ENCODE results near the gene FBLN1. TPM values are rescaled to one million over a fixed set of nuclear protein-coding genes. Genes with fewer than 3 reads are reported as not detected.

The FBLN1 gene
- total and polyA plus RNA-seq, 9 of the 15 experiments (the other 6 are each of a cell fraction or from before 2014, with no cell fraction given) = 0.66 TPM; not detected in 8

GRCh38 chr22:45597460-45598192, 94.9 kb downstream of the FBLN1 start:
- no peaks in the 10 kb centered on the region for H3K79me2 ChIP-seq (ENCODE audit: control insufficient read depth, insufficient read depth, low read length)
- POLR2A ChIA-PET = no interaction called here
- H3K4me2 ChIP-seq (ENCODE audit: insufficient read depth, low read length) = 0 out of 2 replicates have a peak overlapping the region, but pooled peaks have one; percentile 5
- DNase-seq (ENCODE audit: extremely low read depth in 1 of 4, low spot score in 3 of 4) (no peak), FAIRE-seq (no peak), ATAC-seq (no peak)
- peaks cover 4 to 5% of the 10 kb centered on the region in 2 experiments; a peak in 3 of 5 replicates for H3K4me1 ChIP-seq (replicated peaks in 1 of 2; ENCODE audit: control insufficient read depth in 2 of 2, insufficient read depth in 2 of 2, low read length in 2 of 2)
- H4K20me1 ChIP-seq (replicated peaks; ENCODE audit: control insufficient read depth, insufficient read depth, low read length) = no peaks in the 10 kb centered on the region
- H3K4me3 ChIP-seq = no peak overlapping the region
- WGBS (ENCODE audit: insufficient coverage, low coverage, missing lambda C conversion rate) = 18% methylated on average over 17 of the region's 20 CpGs
- BruUV-seq (replicated peaks) = no TSS peak
- no peaks in the 10 kb centered on the region for H3K9me3 ChIP-seq (replicated peaks; ENCODE audit: control insufficient read depth, insufficient read depth, low read depth, low read length)
- CTCF ChIA-PET (ENCODE audit: low intra/inter-chr PET ratio) = no interaction called here
- no peak overlapping the region for H2AFZ ChIP-seq (ENCODE audit: low read depth, low read length)
- intact Hi-C loops (cut with micrococcal nuclease) (no loop called here), in situ Hi-C loops (cut with MboI) (no loop called here)
- TF ChIP-seq FOXA3 (CRISPR knock-in tag; conservative IDR thresholded peaks at IDR 0.05 in 1 of 2, IDR thresholded peaks at IDR 0.05 in 1 of 2) (peak in 1 of 2 experiments; percentile 70; a peak in 2 of 4 replicates), TEAD2 (tag; IDR thresholded peaks at IDR 0.05) (no peak), MEIS2 (IDR thresholded peaks at IDR 0.05; ENCODE audit: partially characterized antibody) (peak; percentile 66), PBX2 (CRISPR knock-in tag; IDR thresholded peaks at IDR 0.05; ENCODE audit: low read depth) (no peak), PBX2 (tag; conservative IDR thresholded peaks at IDR 0.05; ENCODE audit: low read depth) (peak; percentile 29; the same call in 1 of the 2 replicates), ARID3A (IDR thresholded peaks at IDR 0.05; ENCODE audit: borderline replicate concordance, low read depth, low read length) (no peak), CCAR2 (IDR thresholded peaks at IDR 0.05; ENCODE audit: low read depth, low read length) (no peak), CXXC5 (CRISPR knock-in tag; IDR thresholded peaks at IDR 0.05) (no peak)
- no peaks in the 10 kb centered on the region for H3K9me1 ChIP-seq (ENCODE audit: control insufficient read depth, insufficient read depth, low read length)
- peaks cover 0 to 11% of the 10 kb centered on the region in 2 experiments; a peak in 2 of 5 replicates for H3K27me3 ChIP-seq (ENCODE audit: control insufficient read depth in 2 of 2, insufficient read depth in 2 of 2, low read length in 2 of 2)
- H3K9ac ChIP-seq (ENCODE audit: insufficient read depth in 1 of 2, low read depth in 2 of 2, low read length in 2 of 2) = peak overlapping the region in 1 of 2 experiments; percentile 52; a peak in 1 of 4 replicates
- no peak overlapping the region for H3K27ac ChIP-seq (ENCODE audit: extremely low read depth, low read depth, low read length)
- H3K36me3 ChIP-seq (ENCODE audit: control insufficient read depth, insufficient read depth, low read length) = no peaks in the 10 kb centered on the region

All from K562 (cell line).